Keratinocyte (primary cell): ENCODE data around the gene XYLT2. TPM values are rescaled to one million over a fixed set of nuclear protein-coding genes. Genes with fewer than 3 reads are reported as not detected.

Experiments
- DNase-seq: peaks from one replicate; pipeline ENCODE4 v3.0.0-alpha.2; 2011; ENCODE audit warnings: low read depth, missing footprints, low spot score
- FAIRE-seq: peaks from 2 replicates; lab custom pipeline; 2011; peaks lifted over from hg19 to GRCh38; lab: Jason Lieb, UNC
- H2AFZ ChIP-seq: 2 replicates; pipeline ENCODE4 v1.6.0; 2012; ENCODE audit warnings: low read length, control low read depth, inconsistent platforms; ENCODE audit not compliant: control insufficient read depth
- H3K27ac ChIP-seq: 2 replicates; pipeline ENCODE4 v1.5.1; 2011; ENCODE audit warnings: low read length; ENCODE audit not compliant: control insufficient read depth, insufficient read depth
- H3K27me3 ChIP-seq: 3 replicates; pipeline ENCODE4 v1.6.0; 2011; ENCODE audit warnings: low read length; ENCODE audit not compliant: control insufficient read depth, insufficient read depth; ENCODE audit errors: extremely low read depth
- H3K36me3 ChIP-seq, 2 experiments: 2 replicates in 1 of 2; 3 replicates in 1 of 2; pipeline ENCODE4 v1.5.1; 2011; ENCODE audit warnings: low read length in 2 of 2, mild to moderate bottlenecking in 1 of 2; ENCODE audit not compliant: control insufficient read depth in 2 of 2, insufficient read depth in 2 of 2; ENCODE audit errors: extremely low read depth in 1 of 2
- H3K4me1 ChIP-seq: 3 replicates; pipeline ENCODE4 v1.5.1; 2011; ENCODE audit warnings: low read length; ENCODE audit not compliant: control insufficient read depth, insufficient read depth; ENCODE audit errors: extremely low read depth
- H3K4me2 ChIP-seq: 3 replicates; pipeline ENCODE4 v1.6.0; 2011; ENCODE audit warnings: low read depth, low read length; ENCODE audit not compliant: control insufficient read depth, insufficient read depth; ENCODE audit errors: extremely low read depth
- H3K4me3 ChIP-seq, 3 experiments: fragments of 200-600 bp in 1 of 3; sonication (generic) in 1 of 3; 2 replicates in 2 of 3; 3 replicates in 1 of 3; pipeline ENCODE4 v1.5.1; 2011 to 2016; ENCODE audit warnings: low read length in 3 of 3, mild to moderate bottlenecking in 3 of 3, control low read depth in 2 of 3, inconsistent platforms in 1 of 3, low read depth in 1 of 3, mixed read lengths in 1 of 3, mixed run types in 1 of 3, moderate library complexity in 1 of 3; ENCODE audit not compliant: control insufficient read depth in 2 of 3, insufficient read depth in 2 of 3; ENCODE audit errors: extremely low read depth in 1 of 3
- H3K79me2 ChIP-seq: 2 replicates; pipeline ENCODE4 v1.6.0; 2012; ENCODE audit warnings: low read length; ENCODE audit not compliant: control insufficient read depth, insufficient read depth
- H3K9ac ChIP-seq: 3 replicates; pipeline ENCODE4 v1.6.0; 2011; ENCODE audit warnings: low read length; ENCODE audit not compliant: control insufficient read depth, insufficient read depth; ENCODE audit errors: extremely low read depth
- H3K9me1 ChIP-seq: 3 replicates; pipeline ENCODE4 v1.6.0; 2011; ENCODE audit warnings: low read length; ENCODE audit not compliant: control insufficient read depth, insufficient read depth; ENCODE audit errors: extremely low read depth
- H3K9me3 ChIP-seq: 2 replicates; pipeline ENCODE4 v1.5.1; 2012; ENCODE audit warnings: low read depth, low read length; ENCODE audit not compliant: control insufficient read depth
- H4K20me1 ChIP-seq: 3 replicates; pipeline ENCODE4 v1.6.0; 2011; ENCODE audit warnings: low read length; ENCODE audit not compliant: control insufficient read depth, insufficient read depth; ENCODE audit errors: extremely low read depth
- EZH2 ChIP-seq: IDR thresholded peaks from one replicate; pipeline ENCODE4 v1.6.1; 2012; ENCODE audit warnings: inconsistent platforms, mild to moderate bottlenecking, low read length, moderate library complexity
- dilution Hi-C: fragments of 300-500 bp; cut with MboI; formaldehyde crosslinking; loops from one replicate; pipeline ENCODE4 v1.7.0; 2020; ENCODE audit warnings: low sequenced_read_pairs; ENCODE audit not compliant: extremely low pct_ligation_motif_present
- polyA plus RNA-seq, 5 experiments: library from polyadenylated mRNA; depleted of rRNA in 3 of 5; stranded (reverse) in 3 of 5; stranded (forward) in 1 of 5; unstranded in 1 of 5; fragments of >200 nt; gene quantifications; 1 replicate in 1 of 5; 2 replicates in 3 of 5; 3 replicates in 1 of 5; pipeline versions ENCODE4 v1.2.1 to v1.2.3, GENCODE V29; 2011 to 2012; ENCODE audit warnings: missing spikeins in 2 of 5, low read depth in 1 of 5, low replicate concordance in 1 of 5
- TF ChIP-seq, protein P1 (sequence below), 3 experiments: IDR thresholded peaks in 1 of 3; conservative IDR thresholded peaks in 1 of 3; optimal IDR thresholded peaks in 1 of 3; 2 replicates in 2 of 3; 3 replicates in 1 of 3; pipeline versions ENCODE3 to v1.5.1; 2011; ENCODE audit warnings: low read length in 3 of 3, mild to moderate bottlenecking in 3 of 3, moderate library complexity in 2 of 3, control low read depth in 1 of 3, inconsistent platforms in 1 of 3; ENCODE audit not compliant: insufficient read depth in 2 of 3; ENCODE audit errors: extremely low read depth in 1 of 3

The XYLT2 gene
- polyA plus RNA-seq, 1 donor (not counting 4 experiments of a cell fraction or from before 2014, with no cell fraction given): 15.3 TPM

DNA sequence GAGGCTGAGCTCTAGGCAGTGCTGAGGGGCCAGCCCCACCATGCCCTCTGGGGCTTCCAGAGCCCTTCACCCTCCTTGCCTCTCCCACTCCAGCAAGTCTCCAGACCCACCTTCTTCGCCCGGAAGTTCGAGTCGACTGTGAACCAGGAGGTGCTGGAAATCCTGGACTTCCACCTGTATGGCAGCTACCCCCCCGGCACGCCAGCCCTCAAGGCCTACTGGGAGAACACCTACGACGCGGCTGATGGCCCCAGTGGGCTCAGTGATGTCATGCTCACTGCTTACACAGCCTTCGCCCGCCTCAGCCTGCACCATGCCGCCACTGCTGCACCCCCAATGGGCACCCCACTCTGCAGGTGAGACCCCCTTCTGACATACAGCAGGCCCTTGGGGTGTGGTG lies 10.5 kb downstream of the XYLT2 start:
- H2AFZ ChIP-seq: no peak overlapping the region
- no peaks in the 10 kb centered on the region for H3K27me3 ChIP-seq
- dilution Hi-C loops: no loop called here
- TF ChIP-seq EZH2: no peak
- TF ChIP-seq, protein P1, sequence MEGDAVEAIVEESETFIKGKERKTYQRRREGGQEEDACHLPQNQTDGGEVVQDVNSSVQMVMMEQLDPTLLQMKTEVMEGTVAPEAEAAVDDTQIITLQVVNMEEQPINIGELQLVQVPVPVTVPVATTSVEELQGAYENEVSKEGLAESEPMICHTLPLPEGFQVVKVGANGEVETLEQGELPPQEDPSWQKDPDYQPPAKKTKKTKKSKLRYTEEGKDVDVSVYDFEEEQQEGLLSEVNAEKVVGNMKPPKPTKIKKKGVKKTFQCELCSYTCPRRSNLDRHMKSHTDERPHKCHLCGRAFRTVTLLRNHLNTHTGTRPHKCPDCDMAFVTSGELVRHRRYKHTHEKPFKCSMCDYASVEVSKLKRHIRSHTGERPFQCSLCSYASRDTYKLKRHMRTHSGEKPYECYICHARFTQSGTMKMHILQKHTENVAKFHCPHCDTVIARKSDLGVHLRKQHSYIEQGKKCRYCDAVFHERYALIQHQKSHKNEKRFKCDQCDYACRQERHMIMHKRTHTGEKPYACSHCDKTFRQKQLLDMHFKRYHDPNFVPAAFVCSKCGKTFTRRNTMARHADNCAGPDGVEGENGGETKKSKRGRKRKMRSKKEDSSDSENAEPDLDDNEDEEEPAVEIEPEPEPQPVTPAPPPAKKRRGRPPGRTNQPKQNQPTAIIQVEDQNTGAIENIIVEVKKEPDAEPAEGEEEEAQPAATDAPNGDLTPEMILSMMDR (optimal IDR thresholded peaks at IDR 0.05 in 1 of 3, IDR thresholded peaks at IDR 0.05 in 1 of 3, conservative IDR thresholded peaks at IDR 0.05 in 1 of 3; ENCODE audit: extremely low read depth in 1 of 3, insufficient read depth in 2 of 3, low read length in 3 of 3): no peak
- no peaks in the 10 kb centered on the region for H3K9me1 ChIP-seq
- H3K36me3 ChIP-seq: peaks cover 30 to 42% of the 10 kb centered on the region in 2 experiments
- H3K27ac ChIP-seq: no peak overlapping the region
- no peaks in the 10 kb centered on the region for H4K20me1 ChIP-seq
- H3K4me2 ChIP-seq: no peak overlapping the region
- no peak overlapping the region for H3K4me3 ChIP-seq
- DNase-seq: no peak
- no peak for FAIRE-seq
- no peaks in the 10 kb centered on the region for H3K79me2 ChIP-seq
- H3K9ac ChIP-seq: no peak overlapping the region
- no peaks in the 10 kb centered on the region for H3K9me3 ChIP-seq
- H3K4me1 ChIP-seq: no peaks in the 10 kb centered on the region

- Histone ChIP-seq H3K4me2 (no peak overlapping the region), H3K36me3 (peaks cover 28 to 42% of the 10 kb centered on the region in 2 experiments), H3K27ac (no peak overlapping the region), H3K27me3 (no peaks in the 10 kb centered on the region), H3K9ac (no peak overlapping the region), H3K9me3 (no peaks in the 10 kb centered on the region), H3K4me1 (no peaks in the 10 kb centered on the region), H2AFZ (no peak overlapping the region), H3K4me3 (no peak overlapping the region), H4K20me1 (no peaks in the 10 kb centered on the region), H3K9me1 (no peaks in the 10 kb centered on the region), H3K79me2 (no peaks in the 10 kb centered on the region)
- dilution Hi-C loops: no loop called here
- DNase-seq (no peak), FAIRE-seq (no peak)
- TF ChIP-seq, protein P1 (optimal IDR thresholded peaks at IDR 0.05 in 1 of 3, IDR thresholded peaks at IDR 0.05 in 1 of 3, conservative IDR thresholded peaks at IDR 0.05 in 1 of 3; ENCODE audit: extremely low read depth in 1 of 3, insufficient read depth in 2 of 3, low read length in 3 of 3): no peak
- TF ChIP-seq EZH2: no peak
Observed at GRCh38 chr17:50356892-50357510, 11.1 kb downstream of the XYLT2 start.
